NCI-H2171 treated with DMSO at 0.1 percent for 48 hours (cell line): Measurements from ENCODE around the gene HSFY2.
"Not testable (repeated sequence)": the region's sequence is repeated elsewhere in the genome, so short reads cannot be mapped to it uniquely, and the experiment has no call there.

Experiments
- DNase-seq: peaks from one replicate; lab custom pipeline; 2025; lab: John Stamatoyannopoulos, UW

Gene HSFY2, protein sequence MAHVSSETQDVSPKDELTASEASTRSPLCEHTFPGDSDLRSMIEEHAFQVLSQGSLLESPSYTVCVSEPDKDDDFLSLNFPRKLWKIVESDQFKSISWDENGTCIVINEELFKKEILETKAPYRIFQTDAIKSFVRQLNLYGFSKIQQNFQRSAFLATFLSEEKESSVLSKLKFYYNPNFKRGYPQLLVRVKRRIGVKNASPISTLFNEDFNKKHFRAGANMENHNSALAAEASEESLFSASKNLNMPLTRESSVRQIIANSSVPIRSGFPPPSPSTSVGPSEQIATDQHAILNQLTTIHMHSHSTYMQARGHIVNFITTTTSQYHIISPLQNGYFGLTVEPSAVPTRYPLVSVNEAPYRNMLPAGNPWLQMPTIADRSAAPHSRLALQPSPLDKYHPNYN

DNA sequence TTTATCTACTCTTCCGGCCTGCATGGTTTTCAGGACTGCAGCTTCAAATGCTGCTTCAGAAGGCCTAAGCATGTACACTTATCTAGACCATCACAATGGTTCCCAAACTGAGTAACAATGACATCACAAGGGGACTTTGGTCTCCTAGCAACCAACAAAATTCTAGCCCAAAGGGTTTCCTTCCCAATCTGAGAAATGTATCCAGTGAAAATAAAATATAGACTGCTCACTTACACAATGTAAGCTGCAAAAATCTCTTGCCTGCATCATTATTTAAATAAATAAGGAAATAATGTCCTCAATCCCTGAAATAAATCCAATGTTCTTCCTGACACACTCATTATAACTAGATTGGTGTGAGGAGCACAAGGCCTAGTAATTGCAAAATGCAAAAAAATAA, at the start of gene HSFY2:
Gene HSFY2, minus strand, starts transcription at position 101 of the 400 bp plus-strand sequence. CDS start 117 bp downstream, outside the sequence.
- not testable (repeated sequence) for DNase-seq

DNA sequence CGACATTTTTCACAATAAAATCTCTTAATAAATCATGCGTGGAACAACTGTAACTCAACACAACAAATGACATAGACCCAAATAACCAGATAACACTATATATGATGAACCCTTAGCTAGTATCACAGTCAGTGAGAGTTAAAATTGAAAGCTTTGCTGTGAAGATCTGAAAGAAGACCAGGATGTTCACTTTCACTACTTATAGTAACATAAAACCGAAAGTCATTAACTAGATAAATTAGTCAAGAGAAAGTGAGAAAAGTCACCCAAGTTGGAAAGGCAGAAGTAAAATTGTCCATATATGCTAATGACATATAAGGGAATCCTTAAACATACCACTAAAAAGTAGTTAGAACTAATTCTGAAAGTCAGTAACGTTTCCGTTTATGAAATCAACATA, 42.2 kb upstream of the HSFY2 start:
- DNase-seq: not testable (repeated sequence)

DNA sequence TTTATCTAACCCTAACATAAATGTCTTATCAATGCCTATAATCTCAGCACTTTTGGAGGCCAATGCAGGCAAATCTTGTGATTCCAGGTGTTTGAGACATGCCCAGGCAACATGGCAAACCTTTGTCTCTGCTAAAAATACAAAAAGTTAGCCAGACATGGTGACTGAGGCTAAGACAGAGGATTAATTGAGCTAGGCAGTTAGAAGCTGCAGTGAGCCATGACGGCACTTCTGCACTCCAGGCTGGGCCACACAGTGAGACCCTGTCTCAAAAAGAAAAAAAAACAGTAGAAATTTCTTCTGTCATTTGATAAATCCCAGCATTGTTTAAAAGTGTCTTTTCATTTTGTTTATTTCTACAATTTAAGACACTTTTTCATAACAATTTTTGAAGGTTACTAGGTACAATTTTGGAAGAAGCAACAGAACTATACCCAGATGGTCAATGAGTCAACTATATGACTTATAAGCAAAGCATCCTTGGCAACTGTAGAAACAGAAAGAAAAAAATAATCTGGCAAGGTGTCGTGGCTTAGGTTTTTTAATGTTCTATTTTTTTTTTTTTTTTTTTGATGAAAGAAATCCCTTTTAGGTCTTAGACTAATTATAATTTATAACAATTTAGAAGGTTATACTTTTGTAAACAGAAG, 15.3 kb upstream of the HSFY2 start:
- DNase-seq: not testable (repeated sequence)

DNA sequence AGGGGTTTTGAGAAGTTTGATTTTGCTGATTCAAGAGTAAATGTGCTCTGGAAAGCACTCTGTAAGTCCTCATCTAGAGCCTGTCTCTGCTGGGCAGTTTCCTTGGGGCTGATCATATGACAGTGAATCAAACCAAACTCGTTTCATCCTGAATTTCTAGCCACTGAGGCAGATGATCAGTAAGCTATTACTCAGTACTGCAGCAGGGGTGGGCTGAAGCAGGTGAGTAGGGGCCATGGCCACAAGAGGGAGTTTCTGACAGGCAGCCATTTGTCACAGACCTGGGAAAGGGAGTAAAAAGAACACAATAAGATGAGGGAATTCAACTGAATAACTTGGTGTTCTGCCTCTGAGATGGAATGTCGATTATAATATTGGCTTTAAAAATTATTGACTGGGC, 19.5 kb downstream of the HSFY2 start:
- DNase-seq: not testable (repeated sequence)

DNA sequence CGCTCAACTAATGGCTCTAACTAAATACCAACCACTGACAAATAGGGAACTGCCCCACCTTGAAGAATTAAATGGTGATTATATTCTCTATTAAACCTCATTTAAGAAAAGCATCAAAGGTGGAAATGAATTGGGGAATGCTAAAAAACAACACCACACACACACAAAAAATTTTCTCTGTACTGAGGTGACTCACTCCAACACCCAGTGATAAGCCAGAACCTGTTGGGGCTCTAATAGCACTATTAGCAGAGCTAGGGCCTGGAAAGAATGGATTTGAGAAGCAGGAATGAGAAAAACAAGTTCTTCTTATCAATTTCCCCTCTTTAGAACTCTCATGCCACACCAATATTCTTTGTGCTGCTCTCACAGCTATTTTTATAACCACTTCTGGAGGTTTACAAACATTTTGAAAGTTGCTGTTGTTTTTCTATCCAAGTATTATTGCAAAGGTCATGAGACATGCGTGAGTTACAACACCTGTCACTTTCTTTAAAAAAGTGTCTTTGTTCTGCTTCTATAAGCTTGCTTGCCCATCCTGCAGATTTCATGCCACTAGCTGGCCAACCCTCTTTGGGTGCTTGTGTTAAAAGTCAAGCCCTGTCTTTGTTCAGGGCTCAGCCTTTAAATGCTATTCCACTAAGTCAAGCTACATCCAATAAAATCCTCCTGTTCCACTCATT, 20.3 kb downstream of the HSFY2 start:
- DNase-seq: not testable (repeated sequence)

DNA sequence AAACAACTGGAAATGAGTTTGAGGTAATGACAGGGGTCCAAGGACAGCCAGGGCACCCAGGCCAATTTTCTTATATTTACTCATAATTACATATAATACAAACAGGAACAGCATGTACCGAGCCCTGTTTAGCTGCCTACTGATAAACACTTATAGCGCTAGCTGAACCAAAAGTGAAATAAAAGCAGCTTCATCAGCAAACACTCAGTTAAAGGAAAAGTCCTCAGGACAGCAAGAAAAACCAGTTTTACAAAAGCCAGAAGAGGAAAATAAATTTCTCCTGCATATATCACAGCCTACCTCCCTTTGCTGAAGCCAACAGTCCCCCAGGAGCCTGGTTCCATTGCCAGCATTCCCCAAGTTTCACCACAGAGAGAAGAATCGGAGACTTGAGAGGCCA, 49.8 kb downstream of the HSFY2 start:
- DNase-seq: not testable (repeated sequence)
